Panc1 (cell line): ENCODE measurements around the gene AUH. TPM values are rescaled to one million over a fixed set of nuclear protein-coding genes. Genes with fewer than 3 reads are reported as not detected.

Experiments used
- ATAC-seq: fragments of 200-7000 bp; cut with Tn5 transposase; 2 replicates; pipeline ENCODE4 v1.9.1; 2020; ENCODE audit warnings: mild to moderate bottlenecking, moderate library complexity
- BruUV-seq: library from RNA; stranded (reverse); fragments of 400-500 nt; replicated peaks from 2 replicates; lab custom pipeline; 2021; lab: Mats Ljungman, UMichigan
- CTCF ChIA-PET: fragments of 300-600 bp; sonication (Branson Sonifier 250); formaldehyde crosslinking; loops from one replicate; lab custom pipeline; 2022; ENCODE audit warnings: antibody characterized with exemption; lab: Charles Lee
- POLR2A ChIA-PET: fragments of 300-600 bp; sonication (Branson Sonifier 250); formaldehyde crosslinking; loops from one replicate; lab custom pipeline; 2022; ENCODE audit warnings: antibody characterized with exemption; lab: Charles Lee
- DNase-seq: peaks from one replicate; pipeline ENCODE4 v3.0.0-alpha.2; 2010; ENCODE audit warnings: low read depth, low spot score
- H3K27ac ChIP-seq: 2 replicates; pipeline ENCODE4 v1.5.1; 2011; ENCODE audit warnings: mild to moderate bottlenecking, low read length, inconsistent platforms
- H3K27me3 ChIP-seq: fragments of 200-500 bp; sonication (Bioruptor generic); 2 replicates; pipeline ENCODE4 v1.6.0; 2014; ENCODE audit warnings: low read length, inconsistent platforms; ENCODE audit not compliant: control insufficient read depth, insufficient read depth
- H3K36me3 ChIP-seq: fragments of 200-500 bp; sonication (Bioruptor generic); 2 replicates; pipeline ENCODE4 v1.5.1; 2014; ENCODE audit warnings: inconsistent platforms, mild to moderate bottlenecking, low read length, moderate library complexity; ENCODE audit not compliant: control insufficient read depth, insufficient read depth
- H3K4me1 ChIP-seq: 2 replicates; pipeline ENCODE4 v1.5.1; 2011; ENCODE audit warnings: inconsistent platforms, mild to moderate bottlenecking, low read length, moderate library complexity; ENCODE audit not compliant: control insufficient read depth, insufficient read depth
- H3K4me3 ChIP-seq, 2 experiments: 2 replicates each; pipeline ENCODE4 v1.5.1; 2011 to 2012; ENCODE audit warnings: low read depth in 2 of 2, low read length in 2 of 2, mild to moderate bottlenecking in 2 of 2, inconsistent platforms in 1 of 2, moderate library complexity in 1 of 2
- H3K9me3 ChIP-seq: fragments of 200-500 bp; sonication (Bioruptor generic); 2 replicates; pipeline ENCODE4 v1.5.1; 2014; ENCODE audit warnings: low read depth, mild to moderate bottlenecking, inconsistent platforms, low read length, moderate library complexity; ENCODE audit not compliant: control insufficient read depth, insufficient read depth
- CTCF ChIP-seq: fragments of 450-650 bp; IDR thresholded peaks from 2 replicates; pipeline ENCODE4 v1.5.1; 2017; ENCODE audit warnings: mild to moderate bottlenecking
- POLR2AphosphoS5 ChIP-seq: IDR thresholded peaks from 2 replicates; pipeline ENCODE4 v1.6.1; 2012; ENCODE audit warnings: mild to moderate bottlenecking, low read depth, low read length, moderate library complexity
- SIN3A ChIP-seq: IDR thresholded peaks from 2 replicates; pipeline ENCODE4 v1.6.1; 2012; ENCODE audit warnings: low read depth, mild to moderate bottlenecking, low read length, moderate library complexity, borderline replicate concordance; ENCODE audit not compliant: insufficient read depth
- TCF7L2 ChIP-seq: IDR thresholded peaks from 2 replicates; pipeline ENCODE4 v1.6.1; 2011; ENCODE audit warnings: mild to moderate bottlenecking, low read depth, low read length, inconsistent platforms
- in situ Hi-C: cut with HindIII; loops from 2 replicates; pipeline ENCODE4 v1.10.0; 2016; ENCODE audit warnings: low sequenced_read_pairs, low pct_unique_long_range_greater_than_20kb
- intact Hi-C: fragments of 100-400 bp; cut with micrococcal nuclease; formaldehyde crosslinking; loops from one replicate; pipeline ENCODE4 v1.10.0; 2022; ENCODE audit not compliant: unreplicated experiment
- total RNA-seq: library from RNA; stranded (reverse); gene quantifications from one replicate; pipeline ENCODE4 v1.2.1, GENCODE V29; 2021; ENCODE audit not compliant: unreplicated experiment
- TF ChIP-seq, protein P1 (sequence below), 2 experiments: IDR thresholded peaks; 2 replicates each; pipeline ENCODE4 v1.6.1; 2011 to 2012; ENCODE audit warnings: low read depth in 2 of 2, control low read depth in 1 of 2, low read length in 1 of 2, mild to moderate bottlenecking in 1 of 2, moderate library complexity in 1 of 2; ENCODE audit not compliant: insufficient read depth in 1 of 2

Gene AUH
- total RNA-seq, 1 experiment from 2014 or later = 7.7 TPM

DNA sequence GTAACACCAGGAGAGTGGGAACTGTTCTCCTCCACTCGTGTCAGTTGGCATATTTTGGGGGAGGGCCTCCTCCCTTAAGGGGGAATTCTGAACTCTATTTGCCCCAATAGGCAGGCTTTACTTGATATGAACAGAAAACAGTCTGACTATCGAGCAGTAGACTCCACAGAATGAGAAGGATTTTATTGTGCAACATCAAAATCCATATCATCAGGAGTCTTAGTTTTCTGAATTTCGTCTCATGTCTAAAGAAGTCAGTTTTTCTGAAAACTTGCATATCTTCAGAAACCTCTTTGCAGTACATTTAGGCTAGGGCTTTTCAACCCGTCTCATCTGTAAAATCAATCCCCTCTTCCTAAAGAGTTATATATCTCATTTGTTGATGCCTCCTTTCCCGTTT lies 96.2 kb downstream of the AUH start:
- ChIA-PET POLR2A (no interaction called here), CTCF (no interaction called here)
- ATAC-seq (no peak), DNase-seq (no peak)
- Histone ChIP-seq H3K4me3 (no peak overlapping the region), H3K9me3 (no peaks in the 10 kb centered on the region), H3K27me3 (no peaks in the 10 kb centered on the region), H3K27ac (no peak overlapping the region), H3K4me1 (no peaks in the 10 kb centered on the region), H3K36me3 (no peaks in the 10 kb centered on the region)
- TF ChIP-seq, protein P1, sequence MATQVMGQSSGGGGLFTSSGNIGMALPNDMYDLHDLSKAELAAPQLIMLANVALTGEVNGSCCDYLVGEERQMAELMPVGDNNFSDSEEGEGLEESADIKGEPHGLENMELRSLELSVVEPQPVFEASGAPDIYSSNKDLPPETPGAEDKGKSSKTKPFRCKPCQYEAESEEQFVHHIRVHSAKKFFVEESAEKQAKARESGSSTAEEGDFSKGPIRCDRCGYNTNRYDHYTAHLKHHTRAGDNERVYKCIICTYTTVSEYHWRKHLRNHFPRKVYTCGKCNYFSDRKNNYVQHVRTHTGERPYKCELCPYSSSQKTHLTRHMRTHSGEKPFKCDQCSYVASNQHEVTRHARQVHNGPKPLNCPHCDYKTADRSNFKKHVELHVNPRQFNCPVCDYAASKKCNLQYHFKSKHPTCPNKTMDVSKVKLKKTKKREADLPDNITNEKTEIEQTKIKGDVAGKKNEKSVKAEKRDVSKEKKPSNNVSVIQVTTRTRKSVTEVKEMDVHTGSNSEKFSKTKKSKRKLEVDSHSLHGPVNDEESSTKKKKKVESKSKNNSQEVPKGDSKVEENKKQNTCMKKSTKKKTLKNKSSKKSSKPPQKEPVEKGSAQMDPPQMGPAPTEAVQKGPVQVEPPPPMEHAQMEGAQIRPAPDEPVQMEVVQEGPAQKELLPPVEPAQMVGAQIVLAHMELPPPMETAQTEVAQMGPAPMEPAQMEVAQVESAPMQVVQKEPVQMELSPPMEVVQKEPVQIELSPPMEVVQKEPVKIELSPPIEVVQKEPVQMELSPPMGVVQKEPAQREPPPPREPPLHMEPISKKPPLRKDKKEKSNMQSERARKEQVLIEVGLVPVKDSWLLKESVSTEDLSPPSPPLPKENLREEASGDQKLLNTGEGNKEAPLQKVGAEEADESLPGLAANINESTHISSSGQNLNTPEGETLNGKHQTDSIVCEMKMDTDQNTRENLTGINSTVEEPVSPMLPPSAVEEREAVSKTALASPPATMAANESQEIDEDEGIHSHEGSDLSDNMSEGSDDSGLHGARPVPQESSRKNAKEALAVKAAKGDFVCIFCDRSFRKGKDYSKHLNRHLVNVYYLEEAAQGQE (IDR thresholded peaks at IDR 0.05; ENCODE audit: insufficient read depth in 1 of 2, low read depth in 2 of 2, low read length in 1 of 2) = no peak
- TF ChIP-seq CTCF (no peak), SIN3A (no peak)
- BruUV-seq = no TSS peak
- intact Hi-C loops (no loop called here), in situ Hi-C loops (no loop called here)

DNA sequence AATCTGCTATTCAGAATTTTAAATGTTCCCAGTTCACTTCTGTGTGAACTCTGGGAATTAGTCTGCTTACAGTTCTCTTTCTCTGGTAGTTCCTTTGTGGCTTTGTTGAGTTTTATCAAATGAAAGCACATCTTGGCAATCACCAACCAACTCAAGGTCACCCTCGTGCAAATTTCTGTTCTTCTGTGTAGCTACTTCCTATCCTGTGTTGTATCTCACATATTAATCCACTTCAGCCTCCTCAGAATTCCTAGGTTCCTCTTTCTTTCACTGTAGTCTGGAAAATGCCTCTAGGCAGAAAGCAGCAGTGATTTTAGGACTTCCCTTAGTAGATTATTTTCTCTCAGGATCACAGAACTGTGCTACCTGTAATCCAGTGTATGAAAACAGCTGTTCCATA lies 100.3 kb downstream of the AUH start:
- TF ChIP-seq SIN3A (no peak), TCF7L2 (no peak), POLR2AphosphoS5 (no peak), CTCF (no peak)
- TF ChIP-seq, protein P1 (IDR thresholded peaks at IDR 0.05; ENCODE audit: insufficient read depth in 1 of 2, low read depth in 2 of 2, low read length in 1 of 2) = no peak
- no peaks in the 10 kb centered on the region for H3K36me3 ChIP-seq
- no peak overlapping the region for H3K4me3 ChIP-seq
- H3K9me3 ChIP-seq = no peaks in the 10 kb centered on the region
- ATAC-seq (no peak), DNase-seq (no peak)
- no peaks in the 10 kb centered on the region for H3K4me1 ChIP-seq
- in situ Hi-C loops (no loop called here), intact Hi-C loops (no loop called here)
- ChIA-PET POLR2A (no interaction called here), CTCF (no interaction called here)
- H3K27ac ChIP-seq = no peak overlapping the region
- H3K27me3 ChIP-seq = no peaks in the 10 kb centered on the region
- BruUV-seq = no TSS peak
